ENCODE results near the gene OXA1L. TPM values are rescaled to one million over a fixed set of nuclear protein-coding genes. Genes with fewer than 3 reads are reported as not detected.

Gene OXA1L
- total and polyA plus RNA-seq, 2 of the 13 experiments (the other 11 are each of a cell fraction or from before 2014, with no cell fraction given) = 230 to 589 TPM

DNA sequence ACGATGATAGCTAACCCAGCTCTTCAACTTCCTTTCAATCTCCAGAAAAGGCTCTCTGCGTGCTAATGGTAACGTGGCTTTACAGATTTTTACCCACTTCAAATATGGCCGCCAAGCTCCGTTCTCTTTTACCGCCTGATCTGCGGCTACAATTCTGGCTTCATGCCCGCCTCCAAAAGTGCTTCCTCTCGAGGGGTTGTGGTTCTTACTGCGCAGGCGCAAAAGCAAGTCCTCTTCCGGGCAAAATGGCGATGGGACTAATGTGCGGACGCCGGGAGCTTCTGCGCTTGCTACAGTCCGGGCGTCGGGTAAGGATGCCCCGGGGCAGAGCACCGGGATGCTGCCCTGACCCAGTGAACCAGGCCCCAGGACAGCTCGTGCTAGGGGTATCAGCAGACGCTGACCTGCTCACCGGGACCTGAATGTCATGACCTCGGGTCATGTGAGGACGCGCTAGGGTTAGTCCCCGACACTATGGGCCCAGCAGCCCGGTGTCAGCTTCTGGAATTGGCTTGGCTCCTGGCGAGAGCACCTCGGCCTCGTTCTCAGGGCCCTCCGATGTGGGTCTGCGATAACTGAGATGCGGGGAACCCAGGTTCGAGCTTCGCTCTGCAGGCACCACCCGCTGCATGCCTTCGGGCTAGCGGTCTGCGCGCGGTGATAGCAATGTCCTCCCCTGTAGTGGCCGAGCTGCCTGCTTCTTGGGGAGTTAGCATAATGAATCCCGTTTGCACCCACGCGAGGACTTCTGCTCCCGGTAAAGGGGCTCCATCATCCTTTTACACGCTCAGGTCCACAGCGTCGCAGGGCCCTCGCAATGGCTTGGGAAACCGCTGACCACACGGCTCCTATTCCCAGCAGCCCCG is at the start of gene OXA1L (continued):
- TF ChIP-seq, protein P1, sequence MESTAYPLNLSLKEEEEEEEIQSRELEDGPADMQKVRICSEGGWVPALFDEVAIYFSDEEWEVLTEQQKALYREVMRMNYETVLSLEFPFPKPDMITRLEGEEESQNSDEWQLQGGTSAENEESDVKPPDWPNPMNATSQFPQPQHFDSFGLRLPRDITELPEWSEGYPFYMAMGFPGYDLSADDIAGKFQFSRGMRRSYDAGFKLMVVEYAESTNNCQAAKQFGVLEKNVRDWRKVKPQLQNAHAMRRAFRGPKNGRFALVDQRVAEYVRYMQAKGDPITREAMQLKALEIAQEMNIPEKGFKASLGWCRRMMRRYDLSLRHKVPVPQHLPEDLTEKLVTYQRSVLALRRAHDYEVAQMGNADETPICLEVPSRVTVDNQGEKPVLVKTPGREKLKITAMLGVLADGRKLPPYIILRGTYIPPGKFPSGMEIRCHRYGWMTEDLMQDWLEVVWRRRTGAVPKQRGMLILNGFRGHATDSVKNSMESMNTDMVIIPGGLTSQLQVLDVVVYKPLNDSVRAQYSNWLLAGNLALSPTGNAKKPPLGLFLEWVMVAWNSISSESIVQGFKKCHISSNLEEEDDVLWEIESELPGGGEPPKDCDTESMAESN (CRISPR knock-in tag; conservative IDR thresholded peaks at IDR 0.05) = peak; percentile 91
- TF ChIP-seq ZFP36L2 (CRISPR knock-in tag; IDR thresholded peaks at IDR 0.05) (0 out of 2 replicates have a peak, but pooled peaks have one; percentile 70), MTA1 (CRISPR knock-in tag; IDR thresholded peaks at IDR 0.05; ENCODE audit: borderline replicate concordance) (peak; percentile 92; the same call in 1 of the 2 replicates), HNRNPK (IDR thresholded peaks at IDR 0.05; ENCODE audit: low read depth, low read length, poor library complexity, severe bottlenecking) (no peak), SMYD3 (CRISPR knock-in tag; IDR thresholded peaks at IDR 0.05) (peak; percentile 86; the same call in 1 of the 2 replicates), ESRRA (CRISPR knock-in tag; IDR thresholded peaks at IDR 0.05; ENCODE audit: low read depth) (peak; percentile 98), ZNF343 (CRISPR knock-in tag; IDR thresholded peaks at IDR 0.05) (peak; percentile 99), ZNF124 (CRISPR knock-in tag; IDR thresholded peaks at IDR 0.05) (peak; percentile 98), MXI1 (IDR thresholded peaks at IDR 0.05; ENCODE audit: borderline replicate concordance, low read depth, low read length) (peak; percentile 77; the same call in 2 of the 3 replicates), ZNF367 (CRISPR knock-in tag; IDR thresholded peaks at IDR 0.05; ENCODE audit: borderline replicate concordance) (peak; percentile 89; the same call in 1 of the 2 replicates), ZNF382 (CRISPR knock-in tag; IDR thresholded peaks at IDR 0.05; ENCODE audit: borderline replicate concordance) (no peak), SKI (IDR thresholded peaks at IDR 0.05; ENCODE audit: partially characterized antibody) (peak; percentile 15), REL (CRISPR knock-in tag; conservative IDR thresholded peaks at IDR 0.05) (peak; percentile 96; the same call in 1 of the 2 replicates)
- TF ChIP-seq, protein P2, sequence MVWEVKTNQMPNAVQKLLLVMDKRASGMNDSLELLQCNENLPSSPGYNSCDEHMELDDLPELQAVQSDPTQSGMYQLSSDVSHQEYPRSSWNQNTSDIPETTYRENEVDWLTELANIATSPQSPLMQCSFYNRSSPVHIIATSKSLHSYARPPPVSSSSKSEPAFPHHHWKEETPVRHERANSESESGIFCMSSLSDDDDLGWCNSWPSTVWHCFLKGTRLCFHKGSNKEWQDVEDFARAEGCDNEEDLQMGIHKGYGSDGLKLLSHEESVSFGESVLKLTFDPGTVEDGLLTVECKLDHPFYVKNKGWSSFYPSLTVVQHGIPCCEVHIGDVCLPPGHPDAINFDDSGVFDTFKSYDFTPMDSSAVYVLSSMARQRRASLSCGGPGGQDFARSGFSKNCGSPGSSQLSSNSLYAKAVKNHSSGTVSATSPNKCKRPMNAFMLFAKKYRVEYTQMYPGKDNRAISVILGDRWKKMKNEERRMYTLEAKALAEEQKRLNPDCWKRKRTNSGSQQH (CRISPR knock-in tag; IDR thresholded peaks at IDR 0.05; ENCODE audit: low read depth) = peak; percentile 96
- TF ChIP-seq, protein P3, sequence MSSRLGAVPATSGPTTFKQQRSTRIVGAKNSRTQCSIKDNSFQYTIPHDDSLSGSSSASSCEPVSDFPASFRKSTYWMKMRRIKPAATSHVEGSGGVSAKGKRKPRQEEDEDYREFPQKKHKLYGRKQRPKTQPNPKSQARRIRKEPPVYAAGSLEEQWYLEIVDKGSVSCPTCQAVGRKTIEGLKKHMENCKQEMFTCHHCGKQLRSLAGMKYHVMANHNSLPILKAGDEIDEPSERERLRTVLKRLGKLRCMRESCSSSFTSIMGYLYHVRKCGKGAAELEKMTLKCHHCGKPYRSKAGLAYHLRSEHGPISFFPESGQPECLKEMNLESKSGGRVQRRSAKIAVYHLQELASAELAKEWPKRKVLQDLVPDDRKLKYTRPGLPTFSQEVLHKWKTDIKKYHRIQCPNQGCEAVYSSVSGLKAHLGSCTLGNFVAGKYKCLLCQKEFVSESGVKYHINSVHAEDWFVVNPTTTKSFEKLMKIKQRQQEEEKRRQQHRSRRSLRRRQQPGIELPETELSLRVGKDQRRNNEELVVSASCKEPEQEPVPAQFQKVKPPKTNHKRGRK (CRISPR knock-in tag; IDR thresholded peaks at IDR 0.05) = peak; percentile 63; the same call in 1 of the 2 replicates
- TF ChIP-seq, protein P4, sequence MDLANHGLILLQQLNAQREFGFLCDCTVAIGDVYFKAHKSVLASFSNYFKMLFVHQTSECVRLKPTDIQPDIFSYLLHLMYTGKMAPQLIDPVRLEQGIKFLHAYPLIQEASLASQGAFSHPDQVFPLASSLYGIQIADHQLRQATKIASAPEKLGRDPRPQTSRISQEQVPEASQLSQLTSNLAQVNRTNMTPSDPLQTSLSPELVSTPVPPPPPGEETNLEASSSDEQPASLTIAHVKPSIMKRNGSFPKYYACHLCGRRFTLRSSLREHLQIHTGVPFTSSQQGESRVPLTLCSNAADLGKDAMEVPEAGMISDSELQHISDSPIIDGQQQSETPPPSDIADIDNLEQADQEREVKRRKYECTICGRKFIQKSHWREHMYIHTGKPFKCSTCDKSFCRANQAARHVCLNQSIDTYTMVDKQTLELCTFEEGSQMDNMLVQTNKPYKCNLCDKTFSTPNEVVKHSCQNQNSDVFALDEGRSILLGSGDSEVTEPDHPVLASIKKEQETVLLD (CRISPR knock-in tag; IDR thresholded peaks at IDR 0.05; ENCODE audit: low read depth) = peak; percentile 82
- TF ChIP-seq, protein P5, sequence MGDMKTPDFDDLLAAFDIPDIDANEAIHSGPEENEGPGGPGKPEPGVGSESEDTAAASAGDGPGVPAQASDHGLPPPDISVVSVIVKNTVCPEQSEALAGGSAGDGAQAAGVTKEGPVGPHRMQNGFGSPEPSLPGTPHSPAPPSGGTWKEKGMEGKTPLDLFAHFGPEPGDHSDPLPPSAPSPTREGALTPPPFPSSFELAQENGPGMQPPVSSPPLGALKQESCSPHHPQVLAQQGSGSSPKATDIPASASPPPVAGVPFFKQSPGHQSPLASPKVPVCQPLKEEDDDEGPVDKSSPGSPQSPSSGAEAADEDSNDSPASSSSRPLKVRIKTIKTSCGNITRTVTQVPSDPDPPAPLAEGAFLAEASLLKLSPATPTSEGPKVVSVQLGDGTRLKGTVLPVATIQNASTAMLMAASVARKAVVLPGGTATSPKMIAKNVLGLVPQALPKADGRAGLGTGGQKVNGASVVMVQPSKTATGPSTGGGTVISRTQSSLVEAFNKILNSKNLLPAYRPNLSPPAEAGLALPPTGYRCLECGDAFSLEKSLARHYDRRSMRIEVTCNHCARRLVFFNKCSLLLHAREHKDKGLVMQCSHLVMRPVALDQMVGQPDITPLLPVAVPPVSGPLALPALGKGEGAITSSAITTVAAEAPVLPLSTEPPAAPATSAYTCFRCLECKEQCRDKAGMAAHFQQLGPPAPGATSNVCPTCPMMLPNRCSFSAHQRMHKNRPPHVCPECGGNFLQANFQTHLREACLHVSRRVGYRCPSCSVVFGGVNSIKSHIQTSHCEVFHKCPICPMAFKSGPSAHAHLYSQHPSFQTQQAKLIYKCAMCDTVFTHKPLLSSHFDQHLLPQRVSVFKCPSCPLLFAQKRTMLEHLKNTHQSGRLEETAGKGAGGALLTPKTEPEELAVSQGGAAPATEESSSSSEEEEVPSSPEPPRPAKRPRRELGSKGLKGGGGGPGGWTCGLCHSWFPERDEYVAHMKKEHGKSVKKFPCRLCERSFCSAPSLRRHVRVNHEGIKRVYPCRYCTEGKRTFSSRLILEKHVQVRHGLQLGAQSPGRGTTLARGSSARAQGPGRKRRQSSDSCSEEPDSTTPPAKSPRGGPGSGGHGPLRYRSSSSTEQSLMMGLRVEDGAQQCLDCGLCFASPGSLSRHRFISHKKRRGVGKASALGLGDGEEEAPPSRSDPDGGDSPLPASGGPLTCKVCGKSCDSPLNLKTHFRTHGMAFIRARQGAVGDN (CRISPR knock-in tag; IDR thresholded peaks at IDR 0.05) = peak; percentile 99

Data from HepG2 (cell line).